ENCODE measurements around the gene SLC35B1. TPM values are rescaled to one million over a fixed set of nuclear protein-coding genes. Genes with fewer than 3 reads are reported as not detected.

The SLC35B1 gene
- polyA plus RNA-seq, 1 of the 3 experiments (the other 2 are of a cell fraction) = 89.8 TPM

DNA sequence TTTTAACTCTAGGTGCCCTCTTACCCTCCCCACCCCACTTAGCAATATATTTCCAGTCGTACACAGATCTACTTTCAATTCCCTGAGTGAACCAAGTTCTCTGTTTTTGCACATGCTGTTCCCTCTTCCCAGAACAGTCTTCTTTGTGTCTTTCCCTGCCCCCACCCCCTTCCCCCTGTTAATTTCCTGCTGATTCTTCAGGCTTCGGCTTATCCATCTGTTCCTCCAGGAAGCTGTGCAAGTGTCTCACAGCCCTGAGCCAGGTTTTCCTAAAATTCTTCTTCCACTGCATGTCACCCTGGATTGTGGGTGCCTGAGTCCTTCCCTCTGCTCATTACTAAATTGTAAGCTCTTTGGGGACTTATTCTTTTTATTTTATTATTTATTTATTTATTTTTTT is 17.5 kb downstream of the SLC35B1 start:
- Histone ChIP-seq H4K20me1 (ENCODE audit: insufficient read depth) (no peaks in the 10 kb centered on the region), H3K4me2 (no peak overlapping the region), H3K4me3 (ENCODE audit: low read depth in 2 of 2, low read length in 1 of 2) (no peak overlapping the region), H3K36me3 (replicated peaks in 1 of 2; ENCODE audit: control insufficient read depth in 1 of 2, insufficient read depth in 2 of 2, low read length in 1 of 2) (no peaks in the 10 kb centered on the region), H3K9me3 (no peaks in the 10 kb centered on the region), H3K79me2 (ENCODE audit: insufficient read depth) (no peaks in the 10 kb centered on the region), H3K9me2 (no peaks in the 10 kb centered on the region), H3K4me1 (ENCODE audit: control insufficient read depth in 1 of 2, insufficient read depth in 2 of 2, low read depth in 1 of 2, low read length in 1 of 2) (peaks cover 0 to 2% of the 10 kb centered on the region in 2 experiments; a peak in 1 of 4 replicates), H3K27ac (ENCODE audit: low read depth in 2 of 2, low read length in 1 of 2) (no peak overlapping the region), H3K9ac (no peak overlapping the region), H2AFZ (ENCODE audit: low read depth) (no peak overlapping the region), H3K27me3 (ENCODE audit: insufficient read depth) (no peaks in the 10 kb centered on the region), H3F3A (replicated peaks; ENCODE audit: insufficient read depth) (peaks cover 11% of the 10 kb centered on the region)
- TF ChIP-seq TCF12 (IDR thresholded peaks at IDR 0.05) = no peak
- no peak for DNase-seq
- CTCF ChIA-PET = interaction anchor here (1.0 to 50.8 kb wide), 2 partner anchors 8 to 115 kb away, joined by 3 to 2107 read pairs; partner anchors contain the start of gene NXPH3
- POLR2A ChIA-PET = no interaction called here
- WGBS (ENCODE audit: low lambda C conversion rate) = 60% methylated on average over 2 of the region's 2 CpGs

DNA sequence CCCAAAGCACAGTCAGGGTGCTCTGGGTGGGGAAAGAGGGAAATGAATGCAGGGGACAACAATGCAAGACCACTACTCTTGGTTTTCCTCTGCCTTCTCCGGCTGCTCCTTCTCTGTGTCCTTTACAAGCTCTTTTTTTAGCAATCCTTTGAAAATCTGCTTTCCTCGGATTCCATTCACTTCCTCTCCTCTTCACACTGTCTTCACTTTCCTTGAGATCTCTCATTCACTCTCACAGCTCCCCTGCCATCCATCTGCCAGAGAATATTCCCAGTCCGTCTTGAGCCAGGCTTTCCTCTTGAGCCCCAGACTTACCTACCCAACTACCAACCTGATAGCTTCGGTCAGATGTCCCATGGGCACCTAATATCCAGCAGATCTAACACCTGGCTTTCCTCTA is 18.9 kb downstream of the SLC35B1 start:
- TF ChIP-seq TAF1 (IDR thresholded peaks at IDR 0.05; ENCODE audit: borderline replicate concordance, low read depth, low read length) = no peak
- no peak for TF ChIP-seq NFIC (IDR thresholded peaks at IDR 0.05; ENCODE audit: borderline replicate concordance)
- TF ChIP-seq CHD2 (IDR thresholded peaks at IDR 0.05; ENCODE audit: low read length, partially characterized antibody) = no peak
- TF ChIP-seq YY1 (IDR thresholded peaks at IDR 0.05; ENCODE audit: low read depth) = no peak
- no peak for TF ChIP-seq POLR2AphosphoS5 (IDR thresholded peaks at IDR 0.05; ENCODE audit: low read depth, low read length)
- TF ChIP-seq, protein P1, sequence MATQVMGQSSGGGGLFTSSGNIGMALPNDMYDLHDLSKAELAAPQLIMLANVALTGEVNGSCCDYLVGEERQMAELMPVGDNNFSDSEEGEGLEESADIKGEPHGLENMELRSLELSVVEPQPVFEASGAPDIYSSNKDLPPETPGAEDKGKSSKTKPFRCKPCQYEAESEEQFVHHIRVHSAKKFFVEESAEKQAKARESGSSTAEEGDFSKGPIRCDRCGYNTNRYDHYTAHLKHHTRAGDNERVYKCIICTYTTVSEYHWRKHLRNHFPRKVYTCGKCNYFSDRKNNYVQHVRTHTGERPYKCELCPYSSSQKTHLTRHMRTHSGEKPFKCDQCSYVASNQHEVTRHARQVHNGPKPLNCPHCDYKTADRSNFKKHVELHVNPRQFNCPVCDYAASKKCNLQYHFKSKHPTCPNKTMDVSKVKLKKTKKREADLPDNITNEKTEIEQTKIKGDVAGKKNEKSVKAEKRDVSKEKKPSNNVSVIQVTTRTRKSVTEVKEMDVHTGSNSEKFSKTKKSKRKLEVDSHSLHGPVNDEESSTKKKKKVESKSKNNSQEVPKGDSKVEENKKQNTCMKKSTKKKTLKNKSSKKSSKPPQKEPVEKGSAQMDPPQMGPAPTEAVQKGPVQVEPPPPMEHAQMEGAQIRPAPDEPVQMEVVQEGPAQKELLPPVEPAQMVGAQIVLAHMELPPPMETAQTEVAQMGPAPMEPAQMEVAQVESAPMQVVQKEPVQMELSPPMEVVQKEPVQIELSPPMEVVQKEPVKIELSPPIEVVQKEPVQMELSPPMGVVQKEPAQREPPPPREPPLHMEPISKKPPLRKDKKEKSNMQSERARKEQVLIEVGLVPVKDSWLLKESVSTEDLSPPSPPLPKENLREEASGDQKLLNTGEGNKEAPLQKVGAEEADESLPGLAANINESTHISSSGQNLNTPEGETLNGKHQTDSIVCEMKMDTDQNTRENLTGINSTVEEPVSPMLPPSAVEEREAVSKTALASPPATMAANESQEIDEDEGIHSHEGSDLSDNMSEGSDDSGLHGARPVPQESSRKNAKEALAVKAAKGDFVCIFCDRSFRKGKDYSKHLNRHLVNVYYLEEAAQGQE (IDR thresholded peaks at IDR 0.05; ENCODE audit: low read depth, low read length) = no peak
- TF ChIP-seq, protein P2, sequence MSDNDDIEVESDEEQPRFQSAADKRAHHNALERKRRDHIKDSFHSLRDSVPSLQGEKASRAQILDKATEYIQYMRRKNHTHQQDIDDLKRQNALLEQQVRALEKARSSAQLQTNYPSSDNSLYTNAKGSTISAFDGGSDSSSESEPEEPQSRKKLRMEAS (IDR thresholded peaks at IDR 0.05; ENCODE audit: low read depth) = no peak
- no peak for TF ChIP-seq MXI1 (IDR thresholded peaks at IDR 0.05; ENCODE audit: low read depth, low read length)
- TF ChIP-seq, protein P3, sequence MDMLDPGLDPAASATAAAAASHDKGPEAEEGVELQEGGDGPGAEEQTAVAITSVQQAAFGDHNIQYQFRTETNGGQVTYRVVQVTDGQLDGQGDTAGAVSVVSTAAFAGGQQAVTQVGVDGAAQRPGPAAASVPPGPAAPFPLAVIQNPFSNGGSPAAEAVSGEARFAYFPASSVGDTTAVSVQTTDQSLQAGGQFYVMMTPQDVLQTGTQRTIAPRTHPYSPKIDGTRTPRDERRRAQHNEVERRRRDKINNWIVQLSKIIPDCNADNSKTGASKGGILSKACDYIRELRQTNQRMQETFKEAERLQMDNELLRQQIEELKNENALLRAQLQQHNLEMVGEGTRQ (IDR thresholded peaks at IDR 0.05; ENCODE audit: borderline replicate concordance, low read depth, low read length) = no peak
- no peak for TF ChIP-seq FOXJ3 (CRISPR knock-in tag; IDR thresholded peaks at IDR 0.05)
- no peak for TF ChIP-seq MEF2A (IDR thresholded peaks at IDR 0.05; ENCODE audit: borderline replicate concordance, low read depth)
- no peak for TF ChIP-seq GATA2 (CRISPR knock-in tag; IDR thresholded peaks at IDR 0.05)
- DNase-seq = no peak
- 81% methylated on average over 4 of the region's 4 CpGs for WGBS (ENCODE audit: low lambda C conversion rate)
- Histone ChIP-seq H3K9me2 (no peaks in the 10 kb centered on the region), H3K9me3 (no peaks in the 10 kb centered on the region), H3K27me3 (ENCODE audit: insufficient read depth) (no peaks in the 10 kb centered on the region), H3K36me3 (replicated peaks in 1 of 2; ENCODE audit: control insufficient read depth in 1 of 2, insufficient read depth in 2 of 2, low read length in 1 of 2) (no peaks in the 10 kb centered on the region), H2AFZ (ENCODE audit: low read depth) (peak overlapping the region; percentile 61; the same call in 1 of the 2 replicates), H3K79me2 (ENCODE audit: insufficient read depth) (no peaks in the 10 kb centered on the region), H3K9ac (no peak overlapping the region), H3K4me1 (ENCODE audit: control insufficient read depth in 1 of 2, insufficient read depth in 2 of 2, low read depth in 1 of 2, low read length in 1 of 2) (no peaks in the 10 kb centered on the region), H3K4me2 (no peak overlapping the region), H3F3A (replicated peaks; ENCODE audit: insufficient read depth) (peaks cover 12% of the 10 kb centered on the region), H3K4me3 (ENCODE audit: low read depth in 2 of 2, low read length in 1 of 2) (no peak overlapping the region), H3K27ac (ENCODE audit: low read depth in 2 of 2, low read length in 1 of 2) (no peak overlapping the region), H4K20me1 (ENCODE audit: insufficient read depth) (no peaks in the 10 kb centered on the region)
- ChIA-PET CTCF (interaction anchor here (1.0 to 50.8 kb wide), 4 partner anchors 11 to 308 kb away, joined by 3 to 2107 read pairs (median 4); partner anchors contain the start of gene NXPH3), POLR2A (no interaction called here)
